Common myeloid progenitor, CD34-positive (primary cell): Measurements from ENCODE around the gene TACR1.

Experiments used
- CTCF ChIA-PET: fragments of 350-600 bp; sonication (Branson Sonifier 250); formaldehyde crosslinking; loops from one replicate; lab custom pipeline; 2021; ENCODE audit warnings: antibody characterized with exemption; lab: Charles Lee
- POLR2A ChIA-PET: fragments of 350-600 bp; sonication (Branson Sonifier 250); formaldehyde crosslinking; loops from one replicate; lab custom pipeline; 2021; ENCODE audit warnings: antibody characterized with exemption; lab: Charles Lee
- DNase-seq, 3 donors: peaks; one replicate each; pipeline versions ENCODE4 v3.0.0 to v3.0.0-alpha.2; 2013
- H3K27ac ChIP-seq, 2 experiments: 1 replicate in 1 of 2; 2 replicates in 1 of 2; pipeline ENCODE4 v1.7.0; 2013; ENCODE audit warnings: inconsistent platforms in 2 of 2, low read length in 2 of 2, mild to moderate bottlenecking in 2 of 2, low read depth in 1 of 2, moderate library complexity in 1 of 2; ENCODE audit not compliant: severe bottlenecking in 2 of 2, insufficient read depth in 1 of 2, poor library complexity in 1 of 2
- H3K27me3 ChIP-seq, 5 experiments: replicated peaks in 2 of 5; 1 replicate in 3 of 5; 2 replicates in 2 of 5; pipeline versions ENCODE4 v1.6.1 to v1.7.0; 2013; ENCODE audit warnings: low read length in 4 of 5, mild to moderate bottlenecking in 2 of 5, moderate library complexity in 2 of 5, inconsistent platforms in 1 of 5; ENCODE audit not compliant: insufficient read depth in 5 of 5, control insufficient read depth in 4 of 5
- H3K36me3 ChIP-seq, 4 experiments: 1 replicate in 2 of 4; 2 replicates in 2 of 4; pipeline versions ENCODE4 v1.6.1 to v1.7.0; 2013; ENCODE audit warnings: low read length in 3 of 4, control low read depth in 1 of 4, mild to moderate bottlenecking in 1 of 4; ENCODE audit not compliant: control insufficient read depth in 4 of 4, insufficient read depth in 4 of 4
- H3K4me1 ChIP-seq, 4 experiments: 1 replicate in 3 of 4; 2 replicates in 1 of 4; pipeline versions ENCODE4 v1.6.1 to v1.7.1; 2013; ENCODE audit warnings: low read length in 3 of 4, mild to moderate bottlenecking in 3 of 4, control low read depth in 1 of 4, inconsistent platforms in 1 of 4, moderate library complexity in 1 of 4; ENCODE audit not compliant: control insufficient read depth in 4 of 4, insufficient read depth in 4 of 4; ENCODE audit errors: control extremely low read depth in 1 of 4
- H3K4me3 ChIP-seq, 7 experiments: 1 replicate in 4 of 7; 2 replicates in 3 of 7; pipeline versions ENCODE4 v1.5.1 to v1.7.0; 2013; ENCODE audit warnings: mild to moderate bottlenecking in 7 of 7, low read length in 6 of 7, moderate library complexity in 6 of 7, inconsistent platforms in 2 of 7, low read depth in 2 of 7, control low read depth in 1 of 7; ENCODE audit not compliant: insufficient read depth in 4 of 7, control insufficient read depth in 1 of 7; ENCODE audit errors: extremely low read depth in 1 of 7
- H3K9me3 ChIP-seq, 5 experiments: 1 replicate in 4 of 5; 2 replicates in 1 of 5; pipeline versions ENCODE4 v1.6.1 to v1.7.1; 2013; ENCODE audit warnings: low read length in 4 of 5, mild to moderate bottlenecking in 2 of 5, inconsistent platforms in 1 of 5, low read depth in 1 of 5, moderate library complexity in 1 of 5; ENCODE audit not compliant: control insufficient read depth in 4 of 5, insufficient read depth in 2 of 5; ENCODE audit errors: control extremely low read depth in 1 of 5
- WGBS: methylation state at CpG from one replicate; pipeline ENCODE4 v1.1.5; 2013; ENCODE audit not compliant: insufficient coverage; 5-methylcytosine and 5-hydroxymethylcytosine counted together

Gene TACR1

DNA sequence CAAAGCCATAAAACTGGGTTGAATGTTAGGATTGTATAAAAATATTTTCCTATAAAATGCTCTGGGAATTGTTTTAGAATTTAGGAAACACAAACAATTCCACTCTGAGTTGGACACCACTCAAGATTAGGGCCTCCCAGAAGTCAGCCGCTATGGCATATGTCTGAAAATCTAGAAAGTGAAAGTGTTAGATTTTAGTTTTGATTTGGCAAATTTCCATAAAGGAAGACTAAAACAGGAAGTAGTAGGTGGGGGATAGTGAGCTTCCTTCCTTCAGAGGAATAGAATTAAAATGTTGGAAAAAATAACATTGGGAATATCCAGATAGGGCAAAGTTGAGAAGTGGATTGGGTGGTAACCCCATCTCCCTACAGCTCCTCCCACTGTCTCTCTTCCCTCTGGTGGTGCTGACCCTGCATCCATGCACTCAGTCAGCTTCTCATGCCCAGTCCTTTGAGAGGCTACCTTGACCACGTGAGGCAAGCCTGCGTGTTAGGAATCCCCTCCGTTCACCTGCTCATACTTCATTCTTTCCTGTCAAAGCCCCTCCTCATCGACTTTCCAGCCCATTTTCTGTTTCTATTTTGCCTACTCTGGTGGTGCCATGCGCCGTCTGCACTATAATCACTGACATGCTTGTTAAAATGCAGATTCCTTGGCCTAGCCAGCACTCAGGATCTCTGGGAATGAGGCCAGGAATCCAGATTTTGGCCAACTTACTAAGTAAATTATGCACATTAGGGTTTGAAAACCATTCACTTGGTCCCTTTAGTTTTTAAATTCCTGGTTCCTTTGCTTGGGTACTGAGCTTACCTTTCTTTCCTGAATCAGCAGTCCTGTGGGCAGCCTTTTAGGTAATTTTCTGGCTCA lies 157.4 kb downstream of the TACR1 start:
- 75% methylated on average over 5 of the region's 7 CpGs for WGBS
- peak in 2 of 3 donors; percentile 17 to 29 for DNase-seq
- POLR2A ChIA-PET, result no interaction called here
- H3K27me3 ChIP-seq, result peaks cover 0 to 23% (median 3%) of the 10 kb centered on the region in 5 experiments
- H3K9me3 ChIP-seq, result peaks cover 0 to 12% (median 2%) of the 10 kb centered on the region in 5 experiments
- no peak overlapping the region for H3K27ac ChIP-seq
- no peaks in the 10 kb centered on the region for H3K4me1 ChIP-seq
- no peak overlapping the region for H3K4me3 ChIP-seq
- H3K36me3 ChIP-seq, result peaks cover 0 to 3% (median 0%) of the 10 kb centered on the region in 4 experiments
- CTCF ChIA-PET, result no interaction called here

DNA sequence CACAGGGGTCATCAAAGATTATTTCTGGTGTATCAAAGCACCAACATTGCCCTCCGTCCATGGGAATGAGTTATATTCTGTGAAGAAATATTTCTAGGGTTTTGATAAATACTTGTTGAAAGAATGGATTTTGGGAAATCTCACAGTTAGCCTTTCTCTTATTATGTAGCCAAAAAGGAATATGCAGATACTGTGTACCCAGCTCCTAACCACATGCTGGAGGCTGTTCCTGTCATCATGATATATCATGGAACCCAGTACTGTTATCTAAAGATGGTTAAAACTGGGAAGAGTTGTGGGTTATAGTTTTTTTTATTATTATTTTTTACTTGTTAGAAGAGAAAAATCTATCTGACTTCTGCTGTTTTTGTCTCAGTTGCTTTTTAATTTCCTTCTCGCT lies 158.1 kb downstream of the TACR1 start:
- H3K27ac ChIP-seq, result no peak overlapping the region
- 100% methylated on average over 1 of the region's 2 CpGs for WGBS
- H3K27me3 ChIP-seq, result peaks cover 0 to 30% (median 6%) of the 10 kb centered on the region in 5 experiments
- no peaks in the 10 kb centered on the region for H3K4me1 ChIP-seq
- ChIA-PET CTCF (no interaction called here), POLR2A (no interaction called here)
- no peak overlapping the region for H3K4me3 ChIP-seq
- no peak for DNase-seq
- H3K36me3 ChIP-seq, result peaks cover 0 to 3% (median 0%) of the 10 kb centered on the region in 4 experiments
- H3K9me3 ChIP-seq, result peaks cover 0 to 12% (median 2%) of the 10 kb centered on the region in 5 experiments

DNA sequence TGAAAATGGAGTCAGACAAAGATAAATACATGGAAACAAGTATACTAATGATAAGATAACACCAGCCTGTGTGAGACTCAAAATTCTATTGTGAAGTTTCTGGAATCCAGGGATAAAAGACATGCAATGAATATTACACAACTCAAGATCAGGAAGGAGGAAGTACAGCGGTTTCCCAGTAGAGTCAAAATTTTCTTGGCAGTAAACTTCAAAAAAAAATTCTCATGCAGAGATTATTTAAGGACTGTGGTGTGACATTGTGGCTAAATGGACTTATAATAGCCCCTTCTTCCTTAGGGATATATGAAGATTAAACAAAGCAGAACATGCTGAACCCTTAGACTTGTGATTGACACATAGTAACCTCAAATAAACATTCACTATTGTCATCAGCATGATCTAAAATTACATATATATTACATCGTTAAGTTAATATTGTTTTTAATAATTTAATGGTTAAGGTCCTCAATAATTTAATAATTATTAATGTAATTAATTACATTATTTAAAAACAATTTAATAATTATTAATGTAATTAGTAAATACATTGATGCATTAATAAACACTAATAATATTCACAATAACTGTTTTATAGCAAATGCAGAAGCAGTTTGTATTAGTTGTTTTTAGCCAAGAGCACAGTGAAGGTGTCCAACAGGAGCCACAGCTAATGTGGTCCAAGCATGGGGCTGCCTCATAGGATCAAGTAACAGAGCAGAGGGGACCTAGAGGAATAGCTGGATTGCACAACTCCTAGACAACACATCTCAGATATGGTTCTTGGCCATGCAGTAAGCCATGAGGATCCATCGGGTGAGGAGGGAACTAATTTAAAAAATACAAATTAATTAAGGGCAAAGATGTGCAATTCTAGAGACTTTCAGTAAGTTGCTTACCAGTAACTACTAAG lies 163.6 kb downstream of the TACR1 start:
- peak in 2 of 3 donors; percentile 5 to 21 for DNase-seq
- Histone ChIP-seq H3K27ac (no peak overlapping the region), H3K9me3 (peaks cover 0 to 14% (median 2%) of the 10 kb centered on the region in 5 experiments), H3K27me3 (peaks cover 0 to 42% (median 12%) of the 10 kb centered on the region in 5 experiments), H3K4me3 (no peak overlapping the region), H3K36me3 (peaks cover 0 to 3% (median 0%) of the 10 kb centered on the region in 4 experiments), H3K4me1 (peaks cover 0 to 15% (median 5%) of the 10 kb centered on the region in 4 experiments)
- ChIA-PET CTCF (no interaction called here), POLR2A (no interaction called here)
- 20% methylated on average over 1 of the region's 3 CpGs for WGBS

DNA sequence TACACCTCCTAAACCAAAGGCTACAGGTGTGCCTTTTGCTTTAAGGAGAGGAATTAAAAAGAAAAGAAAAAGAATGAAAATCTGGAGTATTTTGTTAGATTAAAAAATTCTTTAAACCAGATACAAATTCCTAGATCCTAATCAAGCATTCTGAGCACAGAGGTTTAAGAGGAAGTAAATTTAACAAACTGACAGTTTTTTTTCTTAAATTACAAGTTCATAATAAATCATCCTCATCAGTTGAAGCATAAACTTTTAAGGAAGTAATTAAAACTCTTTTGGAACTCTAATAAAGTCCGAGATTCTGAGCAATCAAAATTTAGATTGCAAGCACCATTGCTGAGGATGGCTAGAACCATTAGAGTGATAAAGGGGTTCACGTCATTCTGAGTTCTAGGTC lies 165.8 kb downstream of the TACR1 start:
- Histone ChIP-seq H3K36me3 (no peaks in the 10 kb centered on the region), H3K27me3 (peaks cover 0 to 32% (median 11%) of the 10 kb centered on the region in 5 experiments), H3K9me3 (peaks cover 0 to 4% (median 0%) of the 10 kb centered on the region in 5 experiments), H3K27ac (no peak overlapping the region), H3K4me3 (no peak overlapping the region), H3K4me1 (peaks cover 0 to 15% (median 5%) of the 10 kb centered on the region in 4 experiments)
- POLR2A ChIA-PET, result no interaction called here
- peak in 2 of 3 donors; percentile 48 to 61 for DNase-seq
- 6% methylated on average over 2 of the region's 2 CpGs for WGBS
- CTCF ChIA-PET, result no interaction called here

DNA sequence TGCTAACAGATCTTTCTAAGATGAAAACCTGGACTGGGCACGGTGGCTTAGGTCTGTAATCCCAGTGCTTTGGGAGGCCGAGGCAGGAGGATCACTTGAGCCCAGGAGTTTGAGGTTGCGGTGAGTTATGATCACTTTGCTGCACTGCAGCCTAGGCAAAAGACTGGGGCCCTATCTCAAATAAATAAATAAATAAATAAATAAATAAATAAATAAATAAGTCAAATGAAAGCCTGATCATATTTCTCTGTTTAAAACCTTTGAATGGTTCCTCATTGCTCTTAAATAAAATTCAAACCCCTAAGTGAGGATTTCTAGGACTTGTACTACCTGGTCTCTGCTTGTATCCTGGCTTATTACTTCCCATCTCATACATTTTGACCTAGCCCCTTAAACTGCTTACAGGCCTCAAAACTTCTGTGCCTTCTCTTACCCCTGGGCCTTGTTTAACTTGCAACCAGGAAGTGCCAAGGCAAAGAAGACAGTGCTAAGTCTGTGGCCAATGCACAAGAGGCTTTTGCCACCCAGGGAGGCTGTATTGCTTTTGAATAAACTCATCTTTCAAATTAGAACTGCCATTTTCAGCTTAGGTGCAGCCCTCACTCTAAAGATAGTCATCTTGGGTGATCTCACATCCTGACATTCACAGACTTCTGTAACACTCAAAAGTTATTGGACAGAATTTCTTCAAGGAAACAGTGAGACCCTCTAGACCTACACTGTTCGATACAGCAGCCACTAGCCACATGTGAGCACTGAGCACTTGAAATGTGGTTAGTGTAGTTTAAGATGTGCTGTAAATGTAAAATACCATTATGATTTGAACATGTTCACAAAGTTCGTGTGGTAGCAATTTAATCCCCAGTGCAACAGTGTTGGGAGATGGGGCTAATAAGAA lies 167.2 kb downstream of the TACR1 start:
- CTCF ChIA-PET, result no interaction called here
- no peak overlapping the region for H3K27ac ChIP-seq
- peaks cover 0 to 1% (median 0%) of the 10 kb centered on the region in 5 experiments for H3K9me3 ChIP-seq
- peaks cover 0 to 15% (median 5%) of the 10 kb centered on the region in 4 experiments for H3K4me1 ChIP-seq
- peaks cover 0 to 34% (median 11%) of the 10 kb centered on the region in 5 experiments for H3K27me3 ChIP-seq
- WGBS, result 85% methylated on average over 3 of the region's 5 CpGs
- no peak overlapping the region for H3K4me3 ChIP-seq
- POLR2A ChIA-PET, result no interaction called here
- no peaks in the 10 kb centered on the region for H3K36me3 ChIP-seq
- no peak for DNase-seq

DNA sequence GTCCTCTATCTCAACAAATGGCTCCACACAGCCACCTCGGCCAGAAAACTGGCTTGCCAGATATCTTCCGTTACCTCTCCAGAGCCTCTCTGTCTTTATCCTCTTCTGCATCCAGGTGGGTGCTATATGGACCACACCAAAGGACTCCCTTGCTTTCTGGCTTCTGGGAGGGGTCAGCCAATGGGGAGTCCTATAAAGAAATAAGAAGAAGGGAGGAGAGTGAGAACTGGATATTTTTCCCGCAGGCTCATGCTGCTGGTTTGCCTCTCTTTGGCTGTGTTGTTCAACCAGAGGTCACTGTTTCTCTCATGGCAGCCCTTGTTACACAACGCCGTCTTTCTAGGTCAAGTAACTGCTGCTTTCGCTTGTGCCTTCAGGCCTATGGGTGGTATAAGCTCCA lies 168.1 kb downstream of the TACR1 start:
- no peak overlapping the region for H3K4me3 ChIP-seq
- H3K27ac ChIP-seq, result no peak overlapping the region
- ChIA-PET CTCF (no interaction called here), POLR2A (no interaction called here)
- H3K4me1 ChIP-seq, result peaks cover 0 to 15% (median 5%) of the 10 kb centered on the region in 4 experiments
- no peak for DNase-seq
- no peaks in the 10 kb centered on the region for H3K36me3 ChIP-seq
- peaks cover 0 to 1% (median 0%) of the 10 kb centered on the region in 5 experiments for H3K9me3 ChIP-seq
- H3K27me3 ChIP-seq, result peaks cover 0 to 28% (median 7%) of the 10 kb centered on the region in 5 experiments
- 100% methylated on average over 6 of the region's 6 CpGs for WGBS
